ENCODE measurements around the gene GLCE. TPM values are rescaled to one million over a fixed set of nuclear protein-coding genes. Genes with fewer than 3 reads are reported as not detected.
"Not testable (repeated sequence)": the region's sequence is repeated elsewhere in the genome, so short reads cannot be mapped to it uniquely, and the experiment has no call there.

The GLCE gene
- polyA plus RNA-seq, 3 donors, result 47.5 to 48.7 (median 48.6) TPM

GRCh38 chr15:69293741-69294615, 133.5 kb downstream of the GLCE start:
- DNase-seq (ENCODE audit: low read depth in 3 of 3, low spot score in 2 of 3), result no peak

DNA sequence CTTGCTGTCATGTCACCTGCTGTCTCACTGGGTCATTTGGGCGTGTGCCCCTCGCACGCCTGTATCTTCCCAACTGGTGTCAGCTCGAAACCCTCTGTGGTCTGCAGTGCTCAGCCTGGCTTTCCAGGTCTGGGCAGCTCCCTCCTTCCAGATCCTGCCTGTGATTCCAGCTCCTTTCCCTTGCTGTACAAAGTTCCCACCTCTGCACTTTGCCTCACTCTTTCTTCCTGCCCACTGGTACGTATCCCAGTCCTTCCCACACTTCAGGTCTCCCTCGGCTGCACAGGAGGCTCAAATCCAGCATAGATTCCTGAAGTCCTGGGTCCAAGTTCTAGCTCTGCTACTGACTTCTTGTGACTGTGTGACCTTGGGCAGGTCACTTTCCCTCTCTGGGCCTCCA, 136.2 kb downstream of the GLCE start:
- no peak for DNase-seq (ENCODE audit: low read depth in 3 of 3, low spot score in 2 of 3)

- no peak for DNase-seq (ENCODE audit: low read depth in 3 of 3, low spot score in 2 of 3)
These were observed 137.4 kb downstream of the GLCE start for GRCh38 chr15:69297642-69298353.

- DNase-seq (ENCODE audit: low read depth in 3 of 3, low spot score in 2 of 3), result no peak
These were observed 137.9 kb downstream of the GLCE start for GRCh38 chr15:69298354-69298696.

GRCh38 chr15:69298697-69299441, 138.4 kb downstream of the GLCE start, which contains the start of gene PAQR5:
Gene PAQR5 (plus strand): TSS chr15:69298912. CDS start chr15:69360081, 61,169 bp downstream.
- DNase-seq (ENCODE audit: low read depth in 3 of 3, low spot score in 2 of 3), result no peak

DNA sequence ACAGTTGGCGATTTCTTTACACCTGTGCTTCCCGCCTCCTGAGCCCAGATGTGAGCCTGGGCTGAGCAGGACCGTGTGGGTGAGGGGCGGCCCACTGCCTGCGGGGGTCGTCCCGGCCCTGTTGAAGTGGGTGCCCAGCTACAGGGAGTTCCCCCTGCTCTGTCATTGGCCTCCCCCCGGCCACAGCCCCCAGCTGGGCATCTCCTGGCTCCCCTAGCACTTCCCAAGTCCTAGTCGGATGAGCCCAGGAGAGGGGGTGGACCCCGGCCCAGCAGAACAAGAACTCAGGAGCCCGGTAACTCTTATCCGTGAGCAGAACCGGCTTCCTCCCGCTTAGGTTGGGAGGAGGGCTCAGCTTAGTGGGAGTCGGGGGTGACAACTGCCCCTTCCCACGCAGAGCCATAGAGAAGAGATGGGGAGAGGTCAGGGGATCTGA, 139.0 kb downstream of the GLCE start:
- no peak for DNase-seq (ENCODE audit: low read depth in 3 of 3, low spot score in 2 of 3)

DNA sequence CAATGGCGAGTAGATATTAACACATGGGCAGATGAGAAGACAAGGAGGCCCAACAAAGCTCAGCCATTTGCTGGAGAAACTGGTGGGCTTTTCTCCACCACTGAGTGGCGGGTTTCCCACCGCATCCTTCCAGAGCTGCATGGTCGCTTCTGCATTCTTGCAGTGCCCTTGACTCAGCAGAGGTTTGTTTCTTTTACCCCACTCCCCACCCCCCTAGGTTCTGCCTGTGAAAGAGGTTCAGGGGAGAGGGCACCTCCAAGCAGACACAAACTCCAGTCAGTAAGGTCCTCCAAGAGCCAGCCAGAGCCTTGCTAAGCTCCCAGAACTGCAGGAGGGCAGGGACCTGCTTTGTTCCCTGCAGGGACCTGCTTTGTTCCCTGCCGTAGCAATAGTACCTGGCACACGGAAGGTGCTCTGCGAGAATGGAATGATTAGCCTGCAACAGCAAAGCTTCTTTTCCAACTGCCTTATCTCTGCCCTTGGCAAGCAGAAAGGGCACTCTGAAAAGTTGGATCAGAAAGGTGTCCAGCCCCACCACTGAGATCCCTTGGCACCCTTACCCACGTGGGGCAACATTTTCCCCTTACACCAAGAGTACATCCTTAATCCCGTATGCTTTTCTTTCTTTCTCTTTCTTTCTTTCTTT, 139.6 kb downstream of the GLCE start:
- DNase-seq (ENCODE audit: low read depth in 3 of 3, low spot score in 2 of 3), result no peak

DNA sequence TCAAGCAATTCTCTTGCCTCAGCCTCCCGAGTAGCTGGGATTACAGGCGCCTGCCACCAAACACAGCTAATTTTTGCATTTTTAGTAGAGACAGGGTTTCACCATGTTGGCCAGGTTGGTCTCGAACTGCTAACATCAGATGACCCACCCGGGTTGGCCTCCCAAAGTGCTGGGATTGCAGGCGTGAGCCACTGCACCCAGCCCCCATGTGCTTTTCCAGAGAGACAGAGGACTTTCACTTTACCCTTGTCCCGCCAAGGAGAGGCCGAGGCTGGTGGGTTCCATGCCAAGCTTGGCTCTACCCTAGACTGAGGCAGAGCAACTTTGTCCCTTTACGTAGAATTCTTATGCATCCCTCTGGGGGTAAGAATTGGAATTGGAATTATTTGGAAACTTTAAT, 140.7 kb downstream of the GLCE start:
- DNase-seq (ENCODE audit: low read depth in 3 of 3, low spot score in 2 of 3), result not testable (repeated sequence)

DNA sequence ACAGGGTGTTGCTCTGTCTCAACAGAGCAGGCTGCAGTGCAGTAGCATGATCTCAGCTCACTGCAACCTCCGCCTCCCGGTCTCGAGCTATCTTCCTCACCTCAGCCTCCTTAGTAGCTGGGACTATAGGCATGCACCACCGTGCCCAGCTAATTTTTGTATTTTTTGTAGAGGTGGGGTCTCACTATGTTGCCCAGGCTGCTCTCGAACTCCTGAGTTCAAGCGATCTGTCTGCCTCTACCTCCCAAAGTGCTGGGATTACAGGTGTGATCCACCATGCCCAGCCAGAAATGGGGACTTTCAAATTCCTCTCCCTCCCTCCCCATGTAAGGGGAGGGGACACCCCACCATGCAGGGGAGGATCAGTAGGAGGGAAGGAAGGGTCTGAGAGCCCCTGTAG, 141.7 kb downstream of the GLCE start:
- not testable (repeated sequence) for DNase-seq (ENCODE audit: low read depth in 3 of 3, low spot score in 2 of 3)

- DNase-seq (ENCODE audit: low read depth in 3 of 3, low spot score in 2 of 3), result no peak
These were observed 142.5 kb downstream of the GLCE start for GRCh38 chr15:69302929-69303328.

- DNase-seq (ENCODE audit: low read depth in 3 of 3, low spot score in 2 of 3), result no peak
These were observed 143.1 kb downstream of the GLCE start for GRCh38 chr15:69303337-69304181.

DNA sequence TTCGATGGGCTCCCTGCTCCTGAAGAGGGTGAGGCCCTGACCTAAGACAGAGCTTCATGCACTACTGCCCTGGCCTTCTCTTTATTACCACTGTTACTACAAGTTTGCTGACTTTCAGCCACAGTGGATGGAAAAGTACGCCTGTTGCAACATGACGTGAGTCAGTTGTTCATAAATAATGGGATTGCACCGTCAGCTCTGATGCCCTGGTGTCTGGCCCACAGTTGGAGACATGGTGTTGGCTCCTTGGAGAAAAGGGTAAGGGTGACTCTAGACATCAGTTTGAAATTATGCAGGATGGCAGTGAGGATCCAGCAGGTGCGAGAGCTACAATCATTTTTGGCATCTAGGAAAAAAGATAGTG, 143.7 kb downstream of the GLCE start:
- no peak for DNase-seq (ENCODE audit: low read depth in 3 of 3, low spot score in 2 of 3)

- DNase-seq (ENCODE audit: low read depth in 3 of 3, low spot score in 2 of 3), result no peak
These were observed 144.9 kb downstream of the GLCE start for GRCh38 chr15:69305204-69305931.

- no peak for DNase-seq (ENCODE audit: low read depth in 3 of 3, low spot score in 2 of 3)
These were observed 145.6 kb downstream of the GLCE start for GRCh38 chr15:69305933-69306568.

DNA sequence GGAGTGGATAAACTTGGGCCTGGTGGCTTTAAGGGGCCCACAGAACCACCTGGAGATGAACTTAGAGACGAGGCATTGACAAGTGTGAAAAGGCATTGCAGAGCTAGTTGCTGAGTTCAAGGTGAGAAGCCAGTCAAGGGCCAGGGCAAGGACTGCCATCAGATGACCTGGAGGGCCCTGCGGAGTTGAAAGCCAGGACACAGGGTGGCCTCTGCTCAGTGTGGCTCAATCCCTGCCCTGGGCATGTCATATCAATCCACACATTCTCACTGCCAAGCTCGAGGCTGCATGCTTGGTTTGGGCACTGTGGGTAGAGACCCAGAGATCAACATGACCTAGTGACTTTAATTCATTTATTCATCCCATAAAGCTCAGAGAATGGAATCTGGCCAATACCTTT, 147.5 kb downstream of the GLCE start:
- no peak for DNase-seq (ENCODE audit: low read depth in 3 of 3, low spot score in 2 of 3)

GRCh38 chr15:69308949-69309348, 148.5 kb downstream of the GLCE start:
- no peak for DNase-seq (ENCODE audit: low read depth in 3 of 3, low spot score in 2 of 3)

DNA sequence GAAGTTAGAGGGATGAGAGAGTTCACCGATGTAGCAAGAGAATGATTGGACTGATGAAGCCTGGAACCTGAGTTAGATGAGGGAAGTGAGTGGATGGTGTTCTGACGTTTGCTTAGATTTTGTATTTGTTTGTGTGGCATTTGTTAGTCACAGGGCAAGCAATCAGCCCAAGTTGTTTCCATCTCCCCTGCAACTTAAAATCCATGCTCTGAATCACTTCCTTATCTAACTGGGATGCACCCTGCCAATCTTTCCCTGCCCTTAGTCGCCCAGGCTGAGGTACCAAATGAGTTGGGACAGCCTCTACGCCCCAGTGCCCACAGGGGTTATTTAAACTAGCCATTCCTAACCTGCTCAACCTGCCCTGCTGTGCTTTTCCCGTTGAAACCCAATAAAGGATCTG, 150.9 kb downstream of the GLCE start:
- no peak for DNase-seq (ENCODE audit: low read depth in 3 of 3, low spot score in 2 of 3)

DNA sequence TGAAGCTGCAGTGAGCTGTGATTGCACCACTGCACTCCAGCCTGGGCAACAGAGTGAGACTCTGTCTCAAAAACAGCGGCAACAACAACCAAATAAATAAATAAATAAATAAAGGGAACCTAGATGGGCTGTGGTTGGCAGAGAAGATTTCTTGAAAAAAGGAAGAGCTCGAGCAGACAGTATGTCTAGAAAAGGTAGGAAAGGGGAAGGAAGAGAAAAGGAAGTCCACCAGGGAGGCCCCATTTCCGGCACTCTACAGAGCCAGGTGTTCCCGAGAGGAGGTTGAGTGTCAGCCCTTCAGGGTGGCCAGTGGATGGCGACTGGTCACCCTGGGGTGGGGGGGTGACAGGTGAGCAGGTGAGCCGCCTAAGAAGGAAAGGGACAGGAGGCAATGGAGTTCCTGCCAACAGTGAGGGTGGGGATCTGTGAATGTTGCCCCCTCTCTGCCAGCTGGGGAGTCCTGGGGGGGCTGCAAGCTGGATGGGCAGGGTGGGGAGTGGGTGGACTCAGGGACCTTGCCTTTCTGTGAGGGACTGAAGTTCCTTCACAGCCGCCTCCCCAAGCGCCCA, 153.1 kb downstream of the GLCE start:
- no peak for DNase-seq (ENCODE audit: low read depth in 3 of 3, low spot score in 2 of 3)
